Measurements from ENCODE around the gene ZYX. TPM values are rescaled to one million over a fixed set of nuclear protein-coding genes. Genes with fewer than 3 reads are reported as not detected.

Gene ZYX
- polyA plus RNA-seq, 1 experiment = 32.6 TPM

GRCh38 chr7:143431109-143431508 is 50.0 kb downstream of the ZYX start:
- CTCF ChIA-PET = interaction anchor here (1.3 to 1.6 kb wide), 2 partner anchors 14 to 191 kb away, joined by 6 to 8 read pairs; no protein-coding TSS in a partner anchor

GRCh38 chr7:143433759-143434158 is 52.6 kb downstream of the ZYX start:
- Histone ChIP-seq H3K27ac (ENCODE audit: low read depth, low read length) (no peak overlapping the region), H3K4me3 (ENCODE audit: low read depth, low read length) (no peak overlapping the region), H3K9me3 (ENCODE audit: control insufficient read depth, insufficient read depth, low read length) (no peaks in the 10 kb centered on the region), H3K27me3 (ENCODE audit: control insufficient read depth, insufficient read depth, low read length) (no peaks in the 10 kb centered on the region)
- CTCF ChIA-PET = interaction anchor here (1.2 to 1.9 kb wide), 3 partner anchors 17 to 218 kb away, joined by 3 to 7 read pairs (median 4); no protein-coding TSS in a partner anchor
- DNase-seq (ENCODE audit: low read depth, low spot score) = no peak
- no peak for TF ChIP-seq CTCF (IDR thresholded peaks at IDR 0.05; ENCODE audit: low read depth, low read length)
- POLR2A ChIA-PET = no interaction called here

More at GRCh38 chr7:143431109-143431508, 50.0 kb downstream of the ZYX start:
- TF ChIP-seq CTCF (IDR thresholded peaks at IDR 0.05; ENCODE audit: low read depth, low read length) = no peak
- Histone ChIP-seq H3K9me3 (ENCODE audit: control insufficient read depth, insufficient read depth, low read length) (no peaks in the 10 kb centered on the region), H3K27me3 (ENCODE audit: control insufficient read depth, insufficient read depth, low read length) (no peaks in the 10 kb centered on the region), H3K27ac (ENCODE audit: low read depth, low read length) (no peak overlapping the region), H3K4me3 (ENCODE audit: low read depth, low read length) (no peak overlapping the region)
- DNase-seq (ENCODE audit: low read depth, low spot score) = no peak
- POLR2A ChIA-PET = no interaction called here

- TF ChIP-seq CTCF (IDR thresholded peaks at IDR 0.05; ENCODE audit: low read depth, low read length) = no peak
- no peak overlapping the region for H3K4me3 ChIP-seq (ENCODE audit: low read depth, low read length)
- ChIA-PET CTCF (interaction anchor here (0.9 to 1.9 kb wide), 3 partner anchors 18 to 219 kb away, joined by 3 to 7 read pairs (median 3); no protein-coding TSS in a partner anchor), POLR2A (no interaction called here)
- H3K27me3 ChIP-seq (ENCODE audit: control insufficient read depth, insufficient read depth, low read length) = no peaks in the 10 kb centered on the region
- no peaks in the 10 kb centered on the region for H3K9me3 ChIP-seq (ENCODE audit: control insufficient read depth, insufficient read depth, low read length)
- H3K27ac ChIP-seq (ENCODE audit: low read depth, low read length) = no peak overlapping the region
- no peak for DNase-seq (ENCODE audit: low read depth, low spot score)
These were observed 53.5 kb downstream of the ZYX start for GRCh38 chr7:143434660-143435059.

GRCh38 chr7:143435266-143435665 is 54.1 kb downstream of the ZYX start:
- Histone ChIP-seq H3K9me3 (ENCODE audit: control insufficient read depth, insufficient read depth, low read length) (no peaks in the 10 kb centered on the region), H3K27ac (ENCODE audit: low read depth, low read length) (no peak overlapping the region), H3K27me3 (ENCODE audit: control insufficient read depth, insufficient read depth, low read length) (no peaks in the 10 kb centered on the region), H3K4me3 (ENCODE audit: low read depth, low read length) (no peak overlapping the region)
- POLR2A ChIA-PET = no interaction called here
- CTCF ChIA-PET = interaction anchor here (0.9 to 1.6 kb wide), 2 partner anchors 195 to 220 kb away, joined by 3 read pairs; no protein-coding TSS in a partner anchor
- TF ChIP-seq CTCF (IDR thresholded peaks at IDR 0.05; ENCODE audit: low read depth, low read length) = no peak
- DNase-seq (ENCODE audit: low read depth, low spot score) = no peak

- POLR2A ChIA-PET = no interaction called here
- no peak for TF ChIP-seq CTCF (IDR thresholded peaks at IDR 0.05; ENCODE audit: low read depth, low read length)
- CTCF ChIA-PET = interaction anchor here (0.6 kb wide), 1 partner anchor 196 kb away, joined by 3 read pairs; no protein-coding TSS in a partner anchor
- Histone ChIP-seq H3K9me3 (ENCODE audit: control insufficient read depth, insufficient read depth, low read length) (no peaks in the 10 kb centered on the region), H3K27ac (ENCODE audit: low read depth, low read length) (no peak overlapping the region), H3K27me3 (ENCODE audit: control insufficient read depth, insufficient read depth, low read length) (no peaks in the 10 kb centered on the region), H3K4me3 (ENCODE audit: low read depth, low read length) (no peak overlapping the region)
- no peak for DNase-seq (ENCODE audit: low read depth, low spot score)
These were observed 55.3 kb downstream of the ZYX start for GRCh38 chr7:143436325-143436946.
